Activated CD4-positive, alpha-beta memory T cell treated with anti-CD3 and anti-CD28 coated beads for 36 hours (primary cell): ENCODE measurements around the gene MEGF11. TPM values are rescaled to one million over a fixed set of nuclear protein-coding genes. Genes with fewer than 3 reads are reported as not detected.

Source experiments
- CTCF ChIA-PET: fragments of 350-600 bp; sonication (Branson Sonifier 250); formaldehyde crosslinking; loops from one replicate; lab custom pipeline; 2021; ENCODE audit warnings: antibody characterized with exemption, inconsistent platforms; lab: Charles Lee
- POLR2A ChIA-PET: fragments of 350-600 bp; sonication (Branson Sonifier 250); formaldehyde crosslinking; loops from one replicate; lab custom pipeline; 2021; ENCODE audit warnings: antibody characterized with exemption; lab: Charles Lee
- DNase-seq: peaks from one replicate; pipeline ENCODE4 v3.0.0-alpha.2; 2020
- H3K27ac Mint-ChIP-seq: one replicate; pipeline ENCODE4 v1.8.0; 2021; ENCODE audit warnings: mixed read lengths
- H3K27me3 Mint-ChIP-seq: one replicate; pipeline ENCODE4 v1.8.0; 2021; ENCODE audit warnings: mixed read lengths
- H3K36me3 Mint-ChIP-seq: one replicate; pipeline ENCODE4 v1.8.0; 2021; ENCODE audit warnings: mixed read lengths
- H3K4me1 Mint-ChIP-seq: one replicate; pipeline ENCODE4 v1.8.0; 2021; ENCODE audit warnings: low read depth, mixed read lengths
- H3K4me3 Mint-ChIP-seq: one replicate; pipeline ENCODE4 v1.8.0; 2021; ENCODE audit warnings: mild to moderate bottlenecking, mixed read lengths
- H3K9me3 Mint-ChIP-seq: one replicate; pipeline ENCODE4 v1.8.0; 2021; ENCODE audit warnings: mixed read lengths
- intact Hi-C: fragments of 100-400 bp; cut with micrococcal nuclease; formaldehyde crosslinking; loops from one replicate; pipeline ENCODE4 v1.15.1; 2023
- total RNA-seq, 2 experiments: library from RNA; stranded (reverse); gene quantifications; one replicate each; pipeline ENCODE4 v1.2.3, GENCODE V29; 2021

The MEGF11 gene
- total RNA-seq, 2 experiments from 2014 or later: not detected

DNA sequence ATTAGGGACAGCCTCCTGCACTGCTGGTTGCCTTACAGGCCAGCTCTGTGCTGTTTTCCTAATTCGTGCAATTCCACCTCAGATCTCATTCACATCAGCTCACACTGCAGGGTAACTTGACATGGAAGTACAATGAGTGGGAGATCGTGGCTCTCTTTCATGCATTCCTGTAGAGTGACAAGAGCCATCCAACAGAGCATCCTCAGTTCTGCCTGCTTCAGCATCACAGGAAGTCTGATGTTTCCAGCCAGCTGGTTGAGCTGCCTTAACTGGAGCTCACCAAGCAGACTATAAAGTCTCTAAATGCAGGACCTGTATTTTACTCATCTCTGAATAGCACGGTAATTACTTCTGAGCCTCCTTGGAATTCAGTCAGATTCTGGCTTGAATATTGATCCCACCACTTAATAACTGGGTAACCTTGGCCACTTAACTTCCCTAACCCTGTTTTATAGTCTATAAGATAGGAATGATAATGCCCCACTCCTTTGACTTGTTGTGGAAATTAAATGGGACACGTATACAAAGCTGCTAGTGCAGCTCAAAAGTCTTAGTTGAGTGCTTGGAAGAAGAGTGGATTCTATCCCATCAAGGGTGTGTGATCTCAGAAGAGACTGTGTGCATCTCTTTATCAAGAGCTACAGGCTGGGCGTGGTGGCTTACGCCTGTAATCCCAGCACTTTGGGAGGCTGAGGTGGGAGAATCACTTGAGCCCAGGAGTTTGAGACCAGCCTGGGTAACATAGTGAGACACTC is 38.4 kb upstream of the MEGF11 start:
- POLR2A ChIA-PET: interaction anchor here (1.4 to 1.7 kb wide), 2 partner anchors 206 to 422 kb away, joined by 5 to 7 read pairs; partner anchors contain the start of genes RAB11A and SNAPC5

DNA sequence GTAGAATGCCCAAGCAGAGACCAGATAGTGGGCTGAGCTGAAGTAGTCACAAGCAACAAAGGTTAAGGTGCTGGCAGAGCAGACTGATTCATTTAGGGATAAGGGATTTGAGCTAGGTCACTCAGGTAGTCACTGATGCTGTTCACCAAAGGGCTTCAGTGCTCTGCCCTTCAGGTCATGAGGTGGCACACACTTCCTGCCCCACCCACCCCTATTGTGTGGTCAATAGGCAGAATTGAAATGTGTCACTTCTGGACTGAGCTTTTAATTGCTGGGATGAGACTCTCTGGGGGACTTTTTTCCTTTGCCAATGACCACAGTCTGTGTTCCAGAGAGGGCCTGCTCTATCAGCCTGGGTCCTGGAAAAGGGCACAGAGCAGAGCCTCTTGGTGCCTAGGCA is 37.0 kb upstream of the MEGF11 start:
- Mint-ChIP-seq H3K4me1 (peaks cover 33% of the 10 kb centered on the region), H3K9me3 (no peaks in the 10 kb centered on the region), H3K27ac (no peak overlapping the region), H3K4me3 (no peak overlapping the region), H3K36me3 (no peaks in the 10 kb centered on the region), H3K27me3 (no peaks in the 10 kb centered on the region)
- CTCF ChIA-PET: interaction anchor here (1.9 kb wide), 1 partner anchor 39 kb away, joined by 5 read pairs; no protein-coding TSS in a partner anchor
- POLR2A ChIA-PET: no interaction called here
- intact Hi-C loops: loop anchor here (5.0 to 10.0 kb wide), 3 partner anchors 67 to 676 kb away; partner anchors contain the start of genes INTS14, RAB11A and TIPIN
- peak; percentile 32 for DNase-seq

More for the DNA sequence above, 38.4 kb upstream of the MEGF11 start:
- Mint-ChIP-seq H3K27ac (peak overlapping the region; percentile 85), H3K36me3 (peaks cover 5% of the 10 kb centered on the region), H3K4me3 (peak overlapping the region; percentile 80), H3K9me3 (no peaks in the 10 kb centered on the region), H3K4me1 (peaks cover 40% of the 10 kb centered on the region), H3K27me3 (no peaks in the 10 kb centered on the region)
- no peak for DNase-seq
- intact Hi-C loops: loop anchor here (2.0 to 10.0 kb wide), 4 partner anchors 65 to 677 kb away; partner anchors contain the start of genes INTS14, RAB11A and TIPIN
- CTCF ChIA-PET: interaction anchor here (1.0 to 1.9 kb wide), 3 partner anchors 40 to 973 kb away, joined by 3 to 5 read pairs (median 5); no protein-coding TSS in a partner anchor

- Mint-ChIP-seq H3K27ac (no peak overlapping the region), H3K36me3 (no peaks in the 10 kb centered on the region), H3K27me3 (no peaks in the 10 kb centered on the region), H3K9me3 (no peaks in the 10 kb centered on the region), H3K4me3 (no peak overlapping the region), H3K4me1 (peaks cover 27% of the 10 kb centered on the region)
- ChIA-PET POLR2A (no interaction called here), CTCF (interaction anchor here (2.4 kb wide), 1 partner anchor 38 kb away, joined by 9 read pairs; no protein-coding TSS in a partner anchor)
- intact Hi-C loops: loop anchor here (5.0 to 10.0 kb wide), 3 partner anchors 67 to 675 kb away; partner anchors contain the start of genes INTS14, RAB11A and TIPIN
- DNase-seq: no peak
Measured at GRCh38 chr15:66290007-66290406, 36.5 kb upstream of the MEGF11 start.

DNA sequence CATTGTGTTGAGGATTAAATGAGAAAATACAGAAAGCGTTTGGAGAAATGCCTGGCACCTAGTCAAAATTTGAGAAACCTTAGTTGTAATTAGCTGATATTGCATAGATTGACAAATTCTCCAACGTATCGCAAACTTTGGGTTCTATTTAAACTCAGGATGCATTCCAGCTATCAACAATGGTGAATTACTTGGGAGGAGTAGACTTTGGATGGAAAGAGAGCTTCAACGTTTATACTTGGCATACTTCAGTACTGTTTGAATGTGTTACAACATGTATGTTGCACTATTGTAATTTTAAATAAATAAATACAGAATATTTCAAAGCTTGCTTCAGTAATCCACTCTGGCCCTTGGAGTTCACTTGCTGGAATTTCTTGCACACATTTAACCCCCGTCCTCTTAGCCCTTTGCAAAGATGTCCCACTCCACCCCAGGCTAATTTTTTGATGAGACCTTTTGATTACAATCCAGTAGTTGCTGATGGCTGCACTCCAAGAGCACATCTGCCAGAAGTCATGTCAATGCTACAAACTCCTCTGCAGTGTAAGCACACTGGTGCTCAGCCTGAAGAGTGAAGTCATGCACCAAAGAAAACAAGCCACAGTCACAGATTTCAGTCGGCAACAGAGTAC is 35.1 kb upstream of the MEGF11 start:
- POLR2A ChIA-PET: no interaction called here
- DNase-seq: no peak
- no peaks in the 10 kb centered on the region for H3K36me3 Mint-ChIP-seq
- no peak overlapping the region for H3K27ac Mint-ChIP-seq
- H3K27me3 Mint-ChIP-seq: no peaks in the 10 kb centered on the region
- intact Hi-C loops: loop anchor here (5.0 kb wide), 1 partner anchor 36 kb away; the partner anchor contains the start of gene MEGF11
- no peaks in the 10 kb centered on the region for H3K9me3 Mint-ChIP-seq
- CTCF ChIA-PET: interaction anchor here (0.6 to 2.4 kb wide), 12 partner anchors 9 to 693 kb away, joined by 3 to 9 read pairs (median 4); partner anchors contain the start of gene MEGF11
- no peak overlapping the region for H3K4me3 Mint-ChIP-seq
- H3K4me1 Mint-ChIP-seq: peaks cover 22% of the 10 kb centered on the region

DNA sequence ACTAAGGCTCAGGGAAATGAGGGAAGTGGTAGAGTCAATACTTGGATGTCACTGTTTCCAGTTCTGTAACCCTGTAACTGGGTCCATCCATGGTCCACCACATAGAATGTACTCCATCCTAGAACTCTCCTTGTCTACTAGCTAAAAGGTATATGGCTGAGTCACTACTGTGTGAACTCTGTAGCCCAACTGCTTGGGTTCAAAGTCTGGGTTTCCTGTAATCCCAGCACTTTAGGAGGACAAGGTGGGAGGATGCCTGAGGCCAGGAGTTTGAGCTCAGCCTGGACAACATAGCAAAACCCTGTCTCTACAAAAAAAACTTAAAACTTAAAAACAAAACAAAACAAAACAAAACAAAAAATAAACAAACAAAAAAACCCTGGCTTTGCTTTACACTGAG is 34.5 kb upstream of the MEGF11 start:
- Mint-ChIP-seq H3K4me3 (no peak overlapping the region), H3K4me1 (peaks cover 22% of the 10 kb centered on the region), H3K36me3 (no peaks in the 10 kb centered on the region), H3K27me3 (no peaks in the 10 kb centered on the region), H3K27ac (no peak overlapping the region), H3K9me3 (no peaks in the 10 kb centered on the region)
- CTCF ChIA-PET: interaction anchor here (0.6 to 2.4 kb wide), 14 partner anchors 8 to 908 kb away, joined by 3 to 9 read pairs (median 4); partner anchors contain the start of gene MEGF11
- POLR2A ChIA-PET: no interaction called here
- no peak for DNase-seq
- intact Hi-C loops: loop anchor here (5.0 kb wide), 1 partner anchor 36 kb away; the partner anchor contains the start of gene MEGF11

- H3K27me3 Mint-ChIP-seq: no peaks in the 10 kb centered on the region
- intact Hi-C loops: loop anchor here (5.0 kb wide), 1 partner anchor 35 kb away; the partner anchor contains the start of gene MEGF11
- peaks cover 21% of the 10 kb centered on the region for H3K4me1 Mint-ChIP-seq
- no peak overlapping the region for H3K4me3 Mint-ChIP-seq
- no peak for DNase-seq
- ChIA-PET POLR2A (no interaction called here), CTCF (interaction anchor here (0.6 to 2.4 kb wide), 14 partner anchors 9 to 979 kb away, joined by 3 to 9 read pairs (median 3); no protein-coding TSS in a partner anchor)
- H3K9me3 Mint-ChIP-seq: no peaks in the 10 kb centered on the region
- no peaks in the 10 kb centered on the region for H3K36me3 Mint-ChIP-seq
- no peak overlapping the region for H3K27ac Mint-ChIP-seq
Measured at GRCh38 chr15:66287461-66288057, 34.0 kb upstream of the MEGF11 start.

- Mint-ChIP-seq H3K9me3 (no peaks in the 10 kb centered on the region), H3K36me3 (no peaks in the 10 kb centered on the region), H3K27me3 (no peaks in the 10 kb centered on the region), H3K4me3 (no peak overlapping the region), H3K27ac (no peak overlapping the region), H3K4me1 (peaks cover 10% of the 10 kb centered on the region)
- DNase-seq: no peak
- POLR2A ChIA-PET: no interaction called here
- CTCF ChIA-PET: interaction anchor here (0.7 kb wide), 1 partner anchor 218 kb away, joined by 3 read pairs; no protein-coding TSS in a partner anchor
- intact Hi-C loops: loop anchor here (5.0 kb wide), 1 partner anchor 33 kb away; the partner anchor contains the start of gene MEGF11
Measured at GRCh38 chr15:66285533-66286280, 32.2 kb upstream of the MEGF11 start.

DNA sequence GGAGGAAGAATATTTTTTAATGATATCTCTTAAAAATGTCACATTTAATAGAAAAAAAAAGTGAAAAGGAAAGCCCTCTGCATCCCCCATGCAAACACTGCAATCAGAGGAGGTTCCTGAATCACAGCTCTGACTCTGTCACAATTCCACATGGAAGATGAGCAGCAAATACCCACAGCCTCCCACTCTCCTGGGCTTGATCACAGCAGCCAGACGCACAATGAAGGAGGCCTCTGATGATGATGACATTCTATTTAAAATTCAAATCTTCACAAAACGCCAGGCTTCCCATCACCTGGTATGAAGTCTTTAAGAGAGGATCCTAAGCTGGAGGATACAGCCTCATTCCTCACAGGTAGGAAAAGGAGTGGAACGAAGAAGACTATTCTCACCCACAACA is 30.7 kb upstream of the MEGF11 start:
- H3K4me3 Mint-ChIP-seq: no peak overlapping the region
- peaks cover 3% of the 10 kb centered on the region for H3K4me1 Mint-ChIP-seq
- no peaks in the 10 kb centered on the region for H3K36me3 Mint-ChIP-seq
- POLR2A ChIA-PET: interaction anchor here (0.6 kb wide), 1 partner anchor 10 kb away, joined by 4 read pairs; no protein-coding TSS in a partner anchor
- H3K9me3 Mint-ChIP-seq: no peaks in the 10 kb centered on the region
- intact Hi-C loops: no loop called here
- no peaks in the 10 kb centered on the region for H3K27me3 Mint-ChIP-seq
- no peak overlapping the region for H3K27ac Mint-ChIP-seq
- no peak for DNase-seq
- CTCF ChIA-PET: interaction anchor here (0.8 kb wide), 1 partner anchor 60 kb away, joined by 3 read pairs; no protein-coding TSS in a partner anchor

DNA sequence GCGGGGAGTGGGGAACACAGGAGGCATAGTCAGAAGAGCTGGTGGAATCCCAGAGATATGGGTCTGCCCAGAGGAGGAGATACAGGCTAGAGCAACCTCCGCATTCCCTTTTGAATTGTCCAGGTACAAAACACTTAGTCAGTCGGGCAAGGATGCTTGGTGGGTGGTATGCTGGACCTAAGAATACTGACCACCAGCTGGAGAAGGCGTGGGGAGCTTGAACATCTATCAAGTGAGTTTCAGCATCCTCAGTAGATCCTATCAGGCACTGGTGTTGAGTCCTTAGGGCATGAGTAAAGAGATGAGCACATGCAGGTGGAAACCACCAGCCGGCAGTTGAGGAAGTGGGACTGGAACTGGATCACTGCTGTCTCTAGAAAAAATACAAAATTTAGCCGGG is 25.1 kb upstream of the MEGF11 start:
- H3K36me3 Mint-ChIP-seq: no peaks in the 10 kb centered on the region
- CTCF ChIA-PET: no interaction called here
- no peaks in the 10 kb centered on the region for H3K27me3 Mint-ChIP-seq
- intact Hi-C loops: no loop called here
- POLR2A ChIA-PET: no interaction called here
- H3K4me1 Mint-ChIP-seq: no peaks in the 10 kb centered on the region
- H3K4me3 Mint-ChIP-seq: no peak overlapping the region
- no peak for DNase-seq
- no peaks in the 10 kb centered on the region for H3K9me3 Mint-ChIP-seq
- H3K27ac Mint-ChIP-seq: no peak overlapping the region

GRCh38 chr15:66278056-66278455 is 24.5 kb upstream of the MEGF11 start:
- CTCF ChIA-PET: no interaction called here
- Mint-ChIP-seq H3K36me3 (no peaks in the 10 kb centered on the region), H3K27ac (no peak overlapping the region)

GRCh38 chr15:66276546-66276945 is 23.0 kb upstream of the MEGF11 start:
- no peaks in the 10 kb centered on the region for H3K27me3 Mint-ChIP-seq
- POLR2A ChIA-PET: no interaction called here

More at GRCh38 chr15:66278056-66278455, 24.5 kb upstream of the MEGF11 start:
- Mint-ChIP-seq H3K4me1 (no peaks in the 10 kb centered on the region), H3K27me3 (no peaks in the 10 kb centered on the region), H3K4me3 (no peak overlapping the region), H3K9me3 (no peaks in the 10 kb centered on the region)
- no peak for DNase-seq
- intact Hi-C loops: no loop called here
- POLR2A ChIA-PET: no interaction called here

More at GRCh38 chr15:66276546-66276945, 23.0 kb upstream of the MEGF11 start:
- CTCF ChIA-PET: no interaction called here
- no peak for DNase-seq
- H3K36me3 Mint-ChIP-seq: no peaks in the 10 kb centered on the region
- H3K27ac Mint-ChIP-seq: no peak overlapping the region
- no peaks in the 10 kb centered on the region for H3K9me3 Mint-ChIP-seq
- H3K4me1 Mint-ChIP-seq: no peaks in the 10 kb centered on the region
- intact Hi-C loops: no loop called here
- no peak overlapping the region for H3K4me3 Mint-ChIP-seq
